Neural progenitor cell (in vitro differentiated cells): ENCODE results near the gene SUGT1. TPM values are rescaled to one million over a fixed set of nuclear protein-coding genes. Genes with fewer than 3 reads are reported as not detected.

Source experiments
- DNase-seq: peaks from one replicate; pipeline ENCODE4 v3.0.0-alpha.2; 2016; ENCODE audit warnings: low spot score
- H2AFZ ChIP-seq: fragments of 200-600 bp; sonication (generic); replicated peaks from 2 replicates; pipeline ENCODE4 v1.6.1; 2016; ENCODE audit warnings: antibody characterized with exemption
- H3F3A ChIP-seq: fragments of 200-600 bp; sonication (generic); 2 replicates; pipeline ENCODE4 v1.6.1; 2016; ENCODE audit warnings: antibody characterized with exemption, low read depth
- H3K27ac ChIP-seq: fragments of 200-600 bp; sonication (generic); 2 replicates; pipeline ENCODE4 v1.5.1; 2016; ENCODE audit warnings: mild to moderate bottlenecking
- H3K27me3 ChIP-seq: fragments of 200-600 bp; sonication (generic); 2 replicates; pipeline ENCODE4 v1.6.1; 2016; ENCODE audit warnings: mild to moderate bottlenecking, moderate library complexity
- H3K36me3 ChIP-seq: fragments of 200-600 bp; sonication (generic); 2 replicates; pipeline ENCODE4 v1.5.1; 2016
- H3K4me1 ChIP-seq: fragments of 200-600 bp; sonication (generic); 2 replicates; pipeline ENCODE4 v1.6.1; 2016; ENCODE audit warnings: mixed run types
- H3K4me2 ChIP-seq: fragments of 200-600 bp; sonication (generic); 2 replicates; pipeline ENCODE4 v1.6.1; 2016
- H3K4me3 ChIP-seq: fragments of 200-600 bp; sonication (generic); 2 replicates; pipeline ENCODE4 v1.5.1; 2016
- H3K79me2 ChIP-seq: fragments of 200-600 bp; sonication (generic); 2 replicates; pipeline ENCODE4 v1.6.1; 2016; ENCODE audit warnings: low read depth
- H3K9ac ChIP-seq: fragments of 200-600 bp; sonication (generic); 2 replicates; pipeline ENCODE4 v1.6.1; 2016
- H3K9me3 ChIP-seq: fragments of 200-600 bp; sonication (generic); 2 replicates; pipeline ENCODE4 v1.5.1; 2016; ENCODE audit warnings: low read depth
- H4K20me1 ChIP-seq: fragments of 200-600 bp; sonication (generic); 2 replicates; pipeline ENCODE4 v1.6.1; 2016; ENCODE audit warnings: low read depth
- H3K27ac Mint-ChIP-seq: 3 replicates; pipeline ENCODE4 v1.8.0; 2021; ENCODE audit warnings: mixed read lengths
- H3K27me3 Mint-ChIP-seq: 2 replicates; pipeline ENCODE4 v1.8.0; 2022; ENCODE audit warnings: low read depth, mild to moderate bottlenecking, inconsistent platforms, moderate library complexity, mixed read lengths; ENCODE audit not compliant: insufficient read depth
- H3K36me3 Mint-ChIP-seq: 3 replicates; pipeline ENCODE4 v1.8.0; 2021; ENCODE audit warnings: mixed read lengths
- H3K4me1 Mint-ChIP-seq: 3 replicates; pipeline ENCODE4 v1.8.0; 2021; ENCODE audit warnings: mixed read lengths
- H3K4me3 Mint-ChIP-seq: 3 replicates; pipeline ENCODE4 v1.8.0; 2021; ENCODE audit warnings: mild to moderate bottlenecking, moderate library complexity, mixed read lengths
- H3K9me3 Mint-ChIP-seq: 3 replicates; pipeline ENCODE4 v1.8.0; 2020; ENCODE audit warnings: mixed read lengths
- CTCF ChIP-seq: fragments of 200-600 bp; sonication (generic); IDR thresholded peaks from 2 replicates; pipeline ENCODE4 v1.5.1; 2017; ENCODE audit warnings: antibody characterized with exemption, mild to moderate bottlenecking
- EZH2 ChIP-seq: fragments of 200-600 bp; sonication (generic); IDR thresholded peaks from 2 replicates; pipeline ENCODE4 v1.6.1; 2017; ENCODE audit warnings: antibody characterized with exemption, mild to moderate bottlenecking, moderate library complexity
- EZH2phosphoT487 ChIP-seq: fragments of 200-600 bp; sonication (generic); IDR thresholded peaks from 2 replicates; pipeline ENCODE4 v1.6.1; 2017; ENCODE audit warnings: antibody characterized with exemption
- total RNA-seq: library from RNA; depleted of rRNA; stranded (reverse); fragments of >200 nt; gene quantifications from 2 replicates; pipeline ENCODE4 v1.2.3, GENCODE V29; 2015; ENCODE audit warnings: low replicate concordance

SUGT1 gene
- total RNA-seq, 1 donor from 2014 or later = 67.0 TPM

GRCh38 chr13:52746141-52746540 is 93.5 kb downstream of the SUGT1 start:
- Mint-ChIP-seq H3K27me3 (peaks cover 5% of the 10 kb centered on the region), H3K9me3 (peaks cover 5% of the 10 kb centered on the region), H3K4me1 (no peaks in the 10 kb centered on the region), H3K27ac (no peak overlapping the region), H3K36me3 (no peaks in the 10 kb centered on the region), H3K4me3 (no peak overlapping the region)
- H3K9me3 ChIP-seq = no peaks in the 10 kb centered on the region
- H3K9ac ChIP-seq = no peak overlapping the region
- H3K4me2 ChIP-seq = no peak overlapping the region
- DNase-seq = no peak
- no peaks in the 10 kb centered on the region for H3K79me2 ChIP-seq
- H3F3A ChIP-seq = no peaks in the 10 kb centered on the region
- no peaks in the 10 kb centered on the region for H3K27me3 ChIP-seq
- H3K36me3 ChIP-seq = no peaks in the 10 kb centered on the region
- H3K27ac ChIP-seq = no peak overlapping the region
- no peaks in the 10 kb centered on the region for H4K20me1 ChIP-seq
- H3K4me3 ChIP-seq = no peak overlapping the region
- no peak for TF ChIP-seq EZH2
- no peak for TF ChIP-seq EZH2phosphoT487
- TF ChIP-seq CTCF = no peak
- peaks cover 7% of the 10 kb centered on the region for H3K4me1 ChIP-seq
- H2AFZ ChIP-seq = no peak overlapping the region

GRCh38 chr13:52749419-52749818 is 96.8 kb downstream of the SUGT1 start:
- Histone ChIP-seq H3K4me3 (no peak overlapping the region), H3K27ac (no peak overlapping the region), H3K9ac (no peak overlapping the region), H3K4me1 (peaks cover 7% of the 10 kb centered on the region), H3K4me2 (no peak overlapping the region), H3K27me3 (no peaks in the 10 kb centered on the region), H2AFZ (no peak overlapping the region), H3K36me3 (no peaks in the 10 kb centered on the region), H3K9me3 (no peaks in the 10 kb centered on the region), H3K79me2 (no peaks in the 10 kb centered on the region), H3F3A (no peaks in the 10 kb centered on the region), H4K20me1 (no peaks in the 10 kb centered on the region)
- H3K4me1 Mint-ChIP-seq = no peaks in the 10 kb centered on the region
- H3K27ac Mint-ChIP-seq = no peak overlapping the region
- peaks cover 2% of the 10 kb centered on the region for H3K27me3 Mint-ChIP-seq
- TF ChIP-seq EZH2phosphoT487 (no peak), CTCF (no peak), EZH2 (no peak)
- no peaks in the 10 kb centered on the region for H3K36me3 Mint-ChIP-seq
- no peak for DNase-seq
- no peak overlapping the region for H3K4me3 Mint-ChIP-seq
- no peaks in the 10 kb centered on the region for H3K9me3 Mint-ChIP-seq

Other genes with a start within 250 kb of the SUGT1 start
- gene THSD1, start 246.7 kb upstream of the SUGT1 start, total RNA-seq = 0.45 and 0.74 TPM in 2 replicates
- gene VPS36, start 202.2 kb upstream of the SUGT1 start, total RNA-seq = 51.3 and 72.7 TPM in 2 replicates
- gene CKAP2, start 197.4 kb upstream of the SUGT1 start, total RNA-seq = 134 and 224 TPM in 2 replicates
- gene HNRNPA1L2, start 10.4 kb upstream of the SUGT1 start, total RNA-seq = 4.7 and 5.9 TPM in 2 replicates
- 5.3 and 5.5 TPM in 2 replicates for gene CNMD, start 87.0 kb downstream of the SUGT1 start, total RNA-seq
- 0.52 and 1.1 TPM in 2 replicates for gene PCDH8, start 195.8 kb downstream of the SUGT1 start, total RNA-seq